OCI-LY1 (cell line): Measurements from ENCODE around the gene MAST4.

Experiments
- H2AFZ ChIP-seq: fragments of 200-600 bp; sonication (generic), shearing (Covaris generic); 2 replicates; pipeline ENCODE4 v1.6.0; 2014; ENCODE audit warnings: antibody characterized with exemption, mild to moderate bottlenecking, low read length
- H3F3A ChIP-seq: fragments of 200-600 bp; sonication (generic), shearing (Covaris generic); 2 replicates; pipeline ENCODE4 v1.6.0; 2014; ENCODE audit warnings: mild to moderate bottlenecking, antibody characterized with exemption, low read length, moderate library complexity; ENCODE audit not compliant: insufficient read depth
- H3K27ac ChIP-seq: fragments of 200-600 bp; sonication (generic); 2 replicates; pipeline ENCODE4 v1.5.1; 2014; ENCODE audit warnings: low read length, mixed run types, mild to moderate bottlenecking, low read depth; ENCODE audit not compliant: poor library complexity, severe bottlenecking
- H3K27me3 ChIP-seq: fragments of 200-600 bp; sonication (generic); 2 replicates; pipeline ENCODE4 v1.6.0; 2014; ENCODE audit warnings: antibody characterized with exemption, mild to moderate bottlenecking, low read length, moderate library complexity; ENCODE audit not compliant: insufficient read depth
- H3K36me3 ChIP-seq: fragments of 200-600 bp; sonication (generic); 2 replicates; pipeline ENCODE4 v1.6.1; 2014; ENCODE audit warnings: mild to moderate bottlenecking, antibody characterized with exemption, low read length, moderate library complexity, mixed read lengths; ENCODE audit not compliant: insufficient read depth
- H3K4me1 ChIP-seq: fragments of 200-600 bp; sonication (generic); 2 replicates; pipeline ENCODE4 v1.5.1; 2014; ENCODE audit warnings: mild to moderate bottlenecking, low read length, moderate library complexity; ENCODE audit not compliant: insufficient read depth, severe bottlenecking
- H3K4me2 ChIP-seq: fragments of 200-600 bp; sonication (generic), shearing (Covaris generic); 2 replicates; pipeline ENCODE4 v1.6.1; 2014; ENCODE audit warnings: low read length
- H3K4me3 ChIP-seq: fragments of 200-600 bp; sonication (generic); 2 replicates; pipeline ENCODE4 v1.5.1; 2014; ENCODE audit warnings: low read length, low read depth, mild to moderate bottlenecking, mixed read lengths; ENCODE audit not compliant: poor library complexity, severe bottlenecking
- H3K79me2 ChIP-seq: fragments of 200-600 bp; shearing (Covaris generic); 2 replicates; pipeline ENCODE4 v1.6.1; 2016; ENCODE audit warnings: mixed run types, low read length, mixed read lengths; ENCODE audit not compliant: insufficient read depth
- H3K9ac ChIP-seq: fragments of 200-600 bp; sonication (generic), shearing (Covaris generic); 2 replicates; pipeline ENCODE4 v1.6.1; 2014; ENCODE audit warnings: mild to moderate bottlenecking, low read length, mixed read lengths
- H3K9me2 ChIP-seq: fragments of 200-600 bp; sonication (generic), shearing (Covaris generic); 2 replicates; pipeline ENCODE4 v1.6.1; 2014; ENCODE audit warnings: low read depth, mild to moderate bottlenecking, low read length, mixed read lengths
- H3K9me3 ChIP-seq: fragments of 200-600 bp; shearing (Covaris generic); 2 replicates; pipeline ENCODE4 v1.6.1; 2014; ENCODE audit warnings: low read length, mixed read lengths
- H4K20me1 ChIP-seq: fragments of 200-600 bp; sonication (generic), shearing (Covaris generic); 2 replicates; pipeline ENCODE4 v1.6.0; 2016; ENCODE audit warnings: mild to moderate bottlenecking, low read length; ENCODE audit not compliant: insufficient read depth
- EZH2 ChIP-seq: fragments of 200-600 bp; sonication (generic), shearing (Covaris generic); IDR thresholded peaks from 2 replicates; pipeline ENCODE4 v1.8.0; 2017; ENCODE audit warnings: borderline replicate concordance, mixed run types, mild to moderate bottlenecking, antibody characterized with exemption, low read length, moderate library complexity, mixed read lengths
- TF ChIP-seq, protein P1 (sequence below): fragments of 200-600 bp; sonication (generic), shearing (Covaris generic); IDR thresholded peaks from 2 replicates; pipeline ENCODE4 v1.5.1; 2017; ENCODE audit warnings: mild to moderate bottlenecking, antibody characterized with exemption, low read length, moderate library complexity, mixed read lengths

Gene MAST4

DNA sequence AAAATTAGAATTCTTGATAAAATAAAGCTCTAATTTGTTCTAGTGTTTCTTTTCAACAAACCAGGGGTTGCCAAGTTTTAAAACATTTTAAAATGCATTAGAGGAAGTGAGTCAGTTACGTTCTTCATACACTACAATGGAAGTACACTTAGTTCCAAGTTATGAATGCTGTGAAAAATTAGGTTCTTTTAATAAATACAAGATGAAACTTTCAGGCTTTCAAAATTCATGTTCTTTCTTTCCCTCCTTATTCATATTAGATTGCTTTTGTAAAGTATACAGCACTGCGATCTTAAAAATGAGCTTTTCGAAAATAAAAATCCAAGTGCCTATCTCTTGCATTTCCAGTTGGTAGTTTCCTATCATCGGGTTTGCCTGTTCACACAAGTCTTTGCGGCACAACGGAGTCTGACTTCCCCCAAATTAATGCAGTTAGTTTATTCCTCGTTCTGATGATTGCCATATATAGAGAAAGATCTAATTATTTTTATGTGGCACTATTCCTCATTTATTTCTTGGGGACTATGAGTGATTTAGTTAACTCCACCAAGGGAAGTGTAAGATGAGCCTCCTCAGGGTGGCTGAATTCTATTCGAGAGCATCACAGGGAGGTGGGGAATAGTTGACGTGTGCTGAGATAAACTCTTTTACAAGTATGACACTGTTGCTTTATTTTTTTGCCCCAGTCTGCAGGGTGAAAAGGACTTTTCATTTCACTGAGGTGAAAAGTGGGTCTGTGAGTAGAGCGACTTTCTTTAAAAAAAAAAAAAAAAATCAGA is 362.2 kb downstream of the MAST4 start:
- Histone ChIP-seq H3K9me2 (no peaks in the 10 kb centered on the region), H3K36me3 (no peaks in the 10 kb centered on the region), H4K20me1 (no peaks in the 10 kb centered on the region), H3K4me2 (no peak overlapping the region), H3K4me3 (no peak overlapping the region), H3K4me1 (no peaks in the 10 kb centered on the region), H3F3A (no peaks in the 10 kb centered on the region), H3K27me3 (no peaks in the 10 kb centered on the region), H2AFZ (no peak overlapping the region), H3K27ac (no peak overlapping the region), H3K9ac (no peak overlapping the region), H3K79me2 (no peaks in the 10 kb centered on the region), H3K9me3 (no peaks in the 10 kb centered on the region)
- TF ChIP-seq EZH2: no peak
- TF ChIP-seq, protein P1, sequence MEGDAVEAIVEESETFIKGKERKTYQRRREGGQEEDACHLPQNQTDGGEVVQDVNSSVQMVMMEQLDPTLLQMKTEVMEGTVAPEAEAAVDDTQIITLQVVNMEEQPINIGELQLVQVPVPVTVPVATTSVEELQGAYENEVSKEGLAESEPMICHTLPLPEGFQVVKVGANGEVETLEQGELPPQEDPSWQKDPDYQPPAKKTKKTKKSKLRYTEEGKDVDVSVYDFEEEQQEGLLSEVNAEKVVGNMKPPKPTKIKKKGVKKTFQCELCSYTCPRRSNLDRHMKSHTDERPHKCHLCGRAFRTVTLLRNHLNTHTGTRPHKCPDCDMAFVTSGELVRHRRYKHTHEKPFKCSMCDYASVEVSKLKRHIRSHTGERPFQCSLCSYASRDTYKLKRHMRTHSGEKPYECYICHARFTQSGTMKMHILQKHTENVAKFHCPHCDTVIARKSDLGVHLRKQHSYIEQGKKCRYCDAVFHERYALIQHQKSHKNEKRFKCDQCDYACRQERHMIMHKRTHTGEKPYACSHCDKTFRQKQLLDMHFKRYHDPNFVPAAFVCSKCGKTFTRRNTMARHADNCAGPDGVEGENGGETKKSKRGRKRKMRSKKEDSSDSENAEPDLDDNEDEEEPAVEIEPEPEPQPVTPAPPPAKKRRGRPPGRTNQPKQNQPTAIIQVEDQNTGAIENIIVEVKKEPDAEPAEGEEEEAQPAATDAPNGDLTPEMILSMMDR: no peak

GRCh38 chr5:66958980-66959641 is 362.9 kb downstream of the MAST4 start:
- Histone ChIP-seq H3K79me2 (no peaks in the 10 kb centered on the region), H3K4me2 (no peak overlapping the region), H2AFZ (no peak overlapping the region), H3K36me3 (no peaks in the 10 kb centered on the region), H3K4me3 (no peak overlapping the region), H4K20me1 (no peaks in the 10 kb centered on the region), H3K9me2 (no peaks in the 10 kb centered on the region), H3K27ac (no peak overlapping the region), H3F3A (no peaks in the 10 kb centered on the region), H3K4me1 (no peaks in the 10 kb centered on the region), H3K9me3 (no peaks in the 10 kb centered on the region), H3K27me3 (no peaks in the 10 kb centered on the region), H3K9ac (no peak overlapping the region)
- no peak for TF ChIP-seq EZH2
- TF ChIP-seq, protein P1: no peak

- Histone ChIP-seq H3K9ac (no peak overlapping the region), H2AFZ (no peak overlapping the region), H3K36me3 (no peaks in the 10 kb centered on the region), H3K27me3 (no peaks in the 10 kb centered on the region), H3K9me2 (no peaks in the 10 kb centered on the region), H3K9me3 (no peaks in the 10 kb centered on the region), H3F3A (no peaks in the 10 kb centered on the region), H4K20me1 (no peaks in the 10 kb centered on the region), H3K79me2 (no peaks in the 10 kb centered on the region), H3K4me1 (no peaks in the 10 kb centered on the region), H3K4me2 (no peak overlapping the region), H3K27ac (no peak overlapping the region), H3K4me3 (no peak overlapping the region)
- TF ChIP-seq, protein P1: no peak
- TF ChIP-seq EZH2: no peak
These were observed 363.5 kb downstream of the MAST4 start for GRCh38 chr5:66959653-66960052.
